Fibroblast of skin of left quadriceps (primary cell): ENCODE results near the gene SPINT2.

ENCODE experiments used
- DNase-seq, 2 experiments: peaks; one replicate each; pipeline ENCODE4 v3.0.0-alpha.2; 2013; ENCODE audit warnings: low read depth in 2 of 2

The SPINT2 gene

DNA sequence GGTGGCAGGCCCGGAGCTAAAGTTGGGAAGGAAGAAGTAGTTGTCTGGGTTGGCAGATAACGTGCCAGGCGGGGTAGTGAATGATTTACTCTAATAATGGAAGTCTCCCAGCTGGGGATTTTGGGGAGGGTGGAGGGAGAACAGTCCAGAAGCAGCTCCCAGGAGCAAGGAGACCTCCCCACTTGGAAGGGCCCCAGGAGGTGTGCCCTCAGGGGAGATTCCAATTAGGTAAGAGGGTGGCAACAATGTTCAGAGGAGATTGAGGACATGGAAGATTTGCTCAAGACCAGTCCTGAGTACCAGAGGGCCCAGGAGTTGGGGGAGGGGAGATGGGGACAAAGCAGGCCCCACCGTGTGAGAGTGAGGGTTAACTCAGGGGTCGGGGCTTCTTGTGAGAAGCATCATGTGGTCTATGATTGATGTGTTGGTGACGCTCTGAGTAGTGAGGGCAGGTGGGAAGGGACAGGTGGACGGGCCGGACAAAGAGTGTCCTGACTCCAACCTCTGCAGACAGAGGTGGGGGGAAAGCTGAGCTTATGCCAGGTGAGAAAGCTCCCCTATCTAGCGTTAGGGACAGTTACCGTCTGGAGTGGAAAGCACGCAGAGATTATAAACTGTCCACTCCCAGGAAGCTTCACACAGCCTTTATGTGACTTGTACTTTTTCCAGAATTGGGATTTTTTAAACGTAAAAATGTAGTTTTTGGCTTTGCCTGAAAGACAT, 3.5 kb downstream of the SPINT2 start:
- DNase-seq: no peak

GRCh38 chr19:38268539-38268938, 4.2 kb downstream of the SPINT2 start:
- no peak for DNase-seq

GRCh38 chr19:38270587-38271167, 6.3 kb downstream of the SPINT2 start:
- DNase-seq: no peak

DNA sequence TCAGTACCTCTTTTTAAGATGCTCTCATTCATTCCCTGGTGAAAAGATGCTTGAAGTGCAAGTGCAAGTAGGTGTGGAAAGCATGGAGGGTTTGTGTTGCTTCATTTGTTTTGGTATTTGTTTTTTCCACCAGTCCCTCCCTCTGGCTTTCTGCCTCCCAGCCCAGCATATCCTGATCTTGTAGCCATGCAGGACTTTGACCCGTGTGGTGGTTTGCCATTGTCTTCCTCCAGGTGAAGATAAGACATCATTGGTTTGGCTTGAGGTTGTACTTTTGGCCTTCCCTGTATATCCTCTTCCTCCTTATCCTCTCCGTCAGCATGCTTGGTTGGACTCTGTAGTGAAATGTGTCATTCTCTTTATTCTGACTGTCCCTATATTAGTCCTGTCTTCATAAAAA, 9.1 kb downstream of the SPINT2 start:
- no peak for DNase-seq

GRCh38 chr19:38274739-38275138, 10.4 kb downstream of the SPINT2 start:
- DNase-seq: no peak

DNA sequence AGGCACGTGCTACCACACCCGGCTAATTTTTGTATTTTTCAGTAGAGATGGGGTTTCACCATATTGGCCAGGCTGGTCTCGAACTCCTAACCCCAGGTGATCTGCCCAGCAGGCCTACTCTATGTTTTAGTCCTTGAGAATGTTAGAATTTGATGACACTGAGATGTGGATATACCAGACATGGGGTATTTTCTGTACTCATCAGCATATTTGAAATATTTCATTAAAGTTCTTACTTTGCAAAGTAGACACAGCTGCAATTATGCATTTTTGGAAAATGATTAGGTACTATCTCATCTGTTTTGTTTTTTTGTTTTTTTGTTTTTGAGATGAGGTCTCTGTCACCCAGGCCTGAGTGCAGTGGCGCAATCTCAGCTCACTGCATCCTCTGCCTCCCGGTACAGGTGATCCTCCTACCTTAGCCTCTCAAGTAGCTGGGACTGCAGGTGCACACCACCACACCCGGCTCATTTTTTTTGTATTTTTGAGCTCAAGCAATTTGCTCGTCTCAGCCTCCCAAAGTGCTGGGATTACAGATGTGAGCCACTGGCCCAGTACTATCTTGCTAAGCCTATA, 12.7 kb downstream of the SPINT2 start:
- no peak for DNase-seq

DNA sequence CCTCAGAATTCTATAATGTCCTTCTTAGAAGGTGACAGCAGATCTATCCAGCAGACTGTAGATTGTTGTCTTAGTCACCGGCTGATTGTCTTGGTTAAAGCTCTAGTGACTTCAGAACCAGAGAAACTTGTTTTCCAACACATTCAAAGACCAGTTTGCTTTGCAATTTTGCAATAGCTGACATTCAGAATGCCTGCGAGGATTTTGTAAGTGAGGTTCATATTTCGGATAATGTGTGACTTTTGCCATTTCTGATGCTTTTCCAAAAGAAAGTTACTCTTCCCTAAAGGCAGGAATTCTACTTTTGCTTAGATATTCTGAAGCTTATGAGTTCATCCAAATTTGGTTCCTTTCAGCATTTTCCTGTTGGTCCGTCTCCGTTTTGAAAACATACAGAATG, 13.2 kb downstream of the SPINT2 start:
- no peak for DNase-seq

GRCh38 chr19:38277969-38278680, 13.8 kb downstream of the SPINT2 start:
- no peak for DNase-seq

GRCh38 chr19:38278751-38279150, 14.4 kb downstream of the SPINT2 start:
- no peak for DNase-seq

DNA sequence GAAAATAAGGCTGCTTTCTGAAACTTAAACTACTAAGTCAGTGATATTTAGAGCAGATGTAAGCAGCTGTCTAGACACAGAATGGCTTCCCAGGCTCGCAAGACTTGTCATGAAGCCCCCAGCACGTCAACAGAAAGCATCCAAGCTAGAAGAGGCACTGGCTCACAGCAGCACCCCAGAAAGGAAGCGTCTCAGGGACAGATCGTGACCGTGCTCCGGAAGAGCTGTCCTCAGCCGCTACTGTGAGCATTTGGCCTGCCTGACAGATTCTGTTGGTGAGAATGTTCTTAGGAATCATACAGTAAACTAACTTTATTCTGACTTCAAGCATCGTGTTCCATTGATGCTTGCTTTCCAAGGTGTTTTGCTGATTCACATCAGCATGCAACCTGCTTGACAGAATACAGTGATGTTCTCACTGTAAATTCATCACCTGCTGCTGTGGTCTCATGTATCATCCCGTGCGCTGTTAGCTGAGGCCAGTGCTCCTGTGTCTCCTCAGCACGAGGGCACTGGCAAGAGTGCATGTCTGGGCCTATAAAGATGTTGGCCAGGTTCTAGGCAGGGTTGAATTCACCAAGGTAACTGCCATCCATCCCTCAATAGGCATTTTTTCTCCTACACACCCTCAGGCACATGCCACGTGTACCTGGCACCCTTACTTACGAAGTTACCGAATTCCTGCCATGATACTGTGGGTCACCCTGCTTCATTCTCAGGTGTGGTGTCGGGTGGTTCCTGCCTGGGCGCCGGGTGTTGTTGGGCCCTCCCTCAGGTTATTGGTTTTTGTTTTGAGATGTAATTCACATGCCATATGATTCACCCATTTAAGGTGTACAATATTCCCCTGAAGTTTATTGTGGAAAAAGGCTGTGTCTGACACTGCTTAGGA, 15.9 kb downstream of the SPINT2 start:
- no peak for DNase-seq

- no peak for DNase-seq
Measured at GRCh38 chr19:38281811-38282566, 17.6 kb downstream of the SPINT2 start.

- no peak for DNase-seq
Measured at GRCh38 chr19:38283271-38283670, 18.9 kb downstream of the SPINT2 start.

- DNase-seq: no peak
Measured at GRCh38 chr19:38284422-38284821, 20.0 kb downstream of the SPINT2 start.

DNA sequence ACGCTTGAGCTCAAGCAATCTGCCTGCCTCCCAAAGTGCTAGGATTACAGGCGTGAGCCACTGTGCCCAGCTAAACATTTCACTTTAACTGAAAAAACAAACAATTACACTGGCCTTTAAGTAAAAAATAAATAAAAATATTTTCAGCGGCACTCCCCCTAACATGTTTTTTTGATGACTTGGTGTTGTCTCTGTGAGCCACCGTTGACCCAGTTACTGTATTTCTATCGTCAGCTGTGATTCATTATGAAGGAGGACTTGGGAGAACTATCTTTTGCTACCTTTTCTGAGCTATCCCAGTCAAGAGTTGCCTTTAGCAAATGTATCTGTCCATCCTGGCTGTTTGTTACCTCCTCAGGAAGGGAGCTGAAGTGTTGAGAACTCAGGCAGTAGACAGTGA, 21.2 kb downstream of the SPINT2 start:
- no peak for DNase-seq

- no peak for DNase-seq
Measured at GRCh38 chr19:38287604-38288003, 23.2 kb downstream of the SPINT2 start.

DNA sequence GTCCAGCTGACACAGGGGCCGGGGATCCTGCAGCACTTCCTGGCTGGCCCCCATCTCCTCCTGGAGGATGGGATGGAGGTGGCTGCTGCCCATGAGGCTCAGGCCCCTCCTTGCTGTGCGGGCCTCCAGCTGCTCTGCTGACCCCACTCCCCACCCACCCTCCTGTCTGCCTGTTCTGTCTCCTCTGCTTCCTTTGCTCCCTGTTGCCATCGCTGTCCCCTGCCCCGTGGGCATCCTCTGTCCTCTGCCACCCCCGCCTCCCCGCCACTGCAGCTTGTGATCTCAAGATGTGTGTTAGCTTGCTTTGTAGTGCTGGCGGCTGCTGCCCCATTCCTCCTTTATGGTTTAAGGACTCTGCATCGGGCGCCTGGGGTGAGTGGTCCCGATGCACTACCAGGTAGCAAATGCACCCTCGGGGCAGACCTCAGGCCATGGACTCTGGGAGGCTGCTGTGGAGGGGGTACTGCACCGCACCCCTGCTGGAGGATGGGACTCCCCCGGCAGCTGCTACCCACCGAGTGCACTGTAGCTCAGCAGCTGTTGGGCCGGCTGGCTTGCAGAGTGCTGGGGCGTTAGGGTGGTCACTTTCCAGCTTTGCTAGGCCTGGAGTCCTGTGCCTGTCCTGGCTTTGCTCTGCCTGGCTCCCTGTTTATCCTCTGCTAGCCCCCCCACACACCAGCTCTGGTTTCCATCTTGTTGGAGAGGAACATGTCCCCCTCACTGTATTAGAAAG, 23.9 kb downstream of the SPINT2 start:
- no peak for DNase-seq

- DNase-seq: no peak
Measured at GRCh38 chr19:38289955-38290354, 25.6 kb downstream of the SPINT2 start.

- DNase-seq: peak; percentile 49 to 50
Measured at GRCh38 chr19:38290631-38291147, 26.3 kb downstream of the SPINT2 start.

GRCh38 chr19:38291855-38292254, 27.5 kb downstream of the SPINT2 start:
- no peak for DNase-seq

GRCh38 chr19:38293281-38293680, 28.9 kb downstream of the SPINT2 start:
- no peak for DNase-seq
